ENCODE data around the gene NAXD.

The NAXD gene

DNA sequence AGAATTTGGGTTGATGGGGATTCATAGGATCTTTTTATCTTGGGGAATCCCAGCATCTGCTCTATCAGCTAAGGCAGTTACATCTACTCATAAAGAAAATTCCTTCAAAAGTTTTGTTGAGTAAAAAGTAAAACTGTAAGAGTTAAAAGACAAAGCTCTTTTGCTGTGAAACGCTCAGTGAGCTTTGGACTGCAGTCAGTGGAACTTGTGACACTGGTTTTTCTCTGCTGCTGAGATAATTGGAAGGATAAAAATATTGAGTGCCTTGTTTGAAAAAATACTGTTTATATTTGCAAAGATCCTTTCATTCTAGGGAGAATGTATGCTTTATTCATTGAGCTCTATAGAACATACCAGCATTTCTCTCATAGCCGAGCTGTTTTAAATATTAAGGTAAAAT is 5.3 kb downstream of the NAXD start:
- DNase-seq (ENCODE audit: low read depth): no peak
- no peak for TF ChIP-seq CTCF (IDR thresholded peaks at IDR 0.05; ENCODE audit: low read depth, low read length, missing control alignments)
- no peak overlapping the region for H3K4me3 ChIP-seq (ENCODE audit: low read depth, low read length)

DNA sequence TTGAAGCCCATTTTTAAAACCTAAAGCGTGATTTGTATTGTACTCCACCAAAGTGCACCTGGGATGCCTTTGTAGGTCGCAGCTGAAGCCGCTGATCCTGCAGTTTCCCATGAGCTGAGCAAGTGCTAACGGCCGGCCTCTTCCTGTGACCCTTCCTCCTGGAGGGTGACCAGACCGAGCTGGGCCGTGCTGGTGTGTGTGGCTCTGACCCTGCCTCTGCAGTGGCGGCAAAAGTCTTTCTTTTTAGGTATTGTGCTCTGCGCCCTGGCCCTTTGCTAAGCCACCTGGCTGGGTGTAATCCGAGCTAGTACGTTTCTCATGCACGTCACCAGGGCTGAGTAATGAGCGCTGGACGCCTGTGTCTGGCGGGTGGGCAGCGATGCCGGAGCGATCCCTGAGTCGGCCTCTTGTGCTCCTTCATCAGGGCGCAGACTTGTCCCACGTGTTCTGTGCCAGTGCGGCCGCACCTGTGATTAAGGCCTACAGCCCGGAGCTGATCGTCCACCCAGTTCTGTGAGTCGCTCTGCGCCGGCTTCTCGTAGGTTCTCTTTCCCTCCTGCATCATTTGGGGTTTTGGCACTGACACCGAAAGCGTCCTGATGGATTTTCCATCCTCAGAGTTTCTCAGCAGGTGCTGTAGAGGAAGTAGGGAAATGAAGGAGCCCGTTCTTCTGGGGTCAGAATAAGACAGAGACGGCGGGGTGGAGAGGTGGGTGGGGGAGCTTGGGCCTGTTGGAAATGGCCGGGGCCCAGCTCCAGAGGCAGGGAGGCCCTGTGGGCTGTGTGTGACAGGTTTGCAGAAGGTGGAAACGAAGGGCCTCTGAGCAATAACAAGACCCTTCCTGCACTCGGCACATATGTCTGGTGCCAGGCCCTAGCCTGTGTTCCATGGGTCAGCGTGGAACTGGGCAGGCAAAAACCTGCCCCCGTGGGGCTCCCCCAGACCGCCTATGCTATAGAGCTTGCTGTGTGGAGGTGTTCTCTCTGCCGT is 9.7 kb downstream of the NAXD start:
- H3K4me3 ChIP-seq (ENCODE audit: low read depth, low read length): no peak overlapping the region
- no peak for DNase-seq (ENCODE audit: low read depth)
- no peak for TF ChIP-seq CTCF (IDR thresholded peaks at IDR 0.05; ENCODE audit: low read depth, low read length, missing control alignments)

DNA sequence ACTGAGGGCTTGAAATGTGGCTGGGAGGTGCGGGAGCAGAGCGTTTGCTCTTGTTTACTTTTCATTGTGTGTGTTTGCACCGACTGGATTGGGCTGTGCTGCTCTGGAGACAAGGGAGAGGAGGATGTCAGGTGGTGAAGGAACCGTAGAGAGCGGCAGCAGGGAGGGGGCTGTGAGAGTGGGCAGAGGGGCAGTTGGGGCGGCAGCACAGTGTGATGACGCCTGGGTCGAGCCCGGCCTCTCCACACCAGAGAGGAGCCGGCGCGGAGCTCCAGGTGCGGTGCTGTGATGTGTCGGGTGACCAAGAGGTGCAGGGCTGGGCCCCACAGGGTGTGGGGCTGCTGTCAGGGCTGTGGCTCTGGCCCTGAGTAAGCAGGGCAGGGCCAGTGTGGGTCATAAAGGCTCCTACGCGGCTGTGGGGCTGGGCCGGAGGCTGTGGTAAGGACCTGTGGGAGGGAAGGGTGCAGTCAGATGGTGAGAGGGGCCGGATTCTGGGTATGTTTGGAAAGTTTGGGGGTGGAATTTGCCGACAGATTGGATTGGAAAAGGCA is 10.5 kb downstream of the NAXD start:
- no peak overlapping the region for H3K4me3 ChIP-seq (ENCODE audit: low read depth, low read length)
- no peak for DNase-seq (ENCODE audit: low read depth)
- no peak for TF ChIP-seq CTCF (IDR thresholded peaks at IDR 0.05; ENCODE audit: low read depth, low read length, missing control alignments)

DNA sequence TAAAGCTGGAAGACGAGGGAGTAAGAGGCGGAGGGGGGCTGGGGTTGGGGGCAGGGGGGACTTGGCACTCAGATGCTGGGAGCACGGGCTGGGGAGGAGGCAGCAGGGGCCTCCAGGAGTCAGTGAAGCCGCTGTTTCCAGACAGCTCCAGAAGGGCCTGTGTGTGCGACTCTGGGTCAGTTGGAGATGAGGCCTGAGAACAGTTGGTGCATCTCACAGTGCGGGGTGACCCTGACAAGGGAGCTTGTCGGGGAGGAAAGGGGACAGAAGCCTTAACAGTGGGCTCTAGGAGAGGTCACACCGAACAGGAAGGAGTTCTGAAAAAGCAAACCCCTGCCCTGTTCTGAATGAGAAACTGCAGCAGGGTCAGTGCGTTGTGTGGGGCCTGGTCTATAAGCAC is 11.2 kb downstream of the NAXD start:
- no peak for DNase-seq (ENCODE audit: low read depth)
- no peak for TF ChIP-seq CTCF (IDR thresholded peaks at IDR 0.05; ENCODE audit: low read depth, low read length, missing control alignments)
- no peak overlapping the region for H3K4me3 ChIP-seq (ENCODE audit: low read depth, low read length)

GRCh38 chr13:110627351-110627750 is 12.0 kb downstream of the NAXD start:
- H3K4me3 ChIP-seq (ENCODE audit: low read depth, low read length): no peak overlapping the region
- no peak for DNase-seq (ENCODE audit: low read depth)

GRCh38 chr13:110627761-110628476 is 12.6 kb downstream of the NAXD start:
- DNase-seq (ENCODE audit: low read depth): no peak
- no peak overlapping the region for H3K4me3 ChIP-seq (ENCODE audit: low read depth, low read length)
- no peak for TF ChIP-seq CTCF (IDR thresholded peaks at IDR 0.05; ENCODE audit: low read depth, low read length, missing control alignments)

More at GRCh38 chr13:110627351-110627750, 12.0 kb downstream of the NAXD start:
- no peak for TF ChIP-seq CTCF (IDR thresholded peaks at IDR 0.05; ENCODE audit: low read depth, low read length, missing control alignments)

All from GM12864 (cell line).